Loucy (cell line): ENCODE results near the gene CRABP1.

Experiments
- CTCF ChIP-seq: fragments of 200-600 bp; sonication (generic); conservative IDR thresholded peaks from 2 replicates; pipeline ENCODE4 v1.5.1; 2014; ENCODE audit warnings: mild to moderate bottlenecking, antibody characterized with exemption, low read length
- EZH2phosphoT487 ChIP-seq: fragments of 200-600 bp; IDR thresholded peaks from 2 replicates; pipeline ENCODE4 v1.6.1; 2018; ENCODE audit warnings: antibody characterized with exemption, mild to moderate bottlenecking, moderate library complexity, borderline replicate concordance

- TF ChIP-seq CTCF: no peak
- no peak for TF ChIP-seq EZH2phosphoT487
Observed at GRCh38 chr15:78389322-78389721, 49.2 kb downstream of the CRABP1 start.
